NK-92 (cell line): Measurements from ENCODE around the gene KCTD15.

ENCODE experiments used
- DNase-seq: peaks from one replicate; lab custom pipeline; 2025; ENCODE audit not compliant: unreplicated experiment; lab: John Stamatoyannopoulos, UW

KCTD15 gene

DNA sequence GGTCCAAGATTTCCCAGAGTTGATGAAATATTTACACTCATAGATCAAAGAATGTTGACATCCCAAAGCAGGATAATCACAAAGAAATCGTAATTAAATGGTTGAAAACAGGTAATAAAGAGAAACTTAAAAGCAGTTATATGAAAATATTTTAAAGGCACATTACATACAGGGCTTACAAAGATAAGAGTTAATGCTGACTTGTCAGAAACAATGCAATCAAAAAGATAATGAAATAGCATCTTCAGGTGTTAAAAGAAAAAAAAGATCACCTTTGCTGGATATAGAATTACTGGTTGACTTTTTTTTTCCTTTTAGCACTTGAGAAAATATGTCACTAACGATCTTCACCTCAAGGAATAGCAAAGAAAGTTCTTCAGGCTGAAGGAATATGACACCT, 48.8 kb downstream of the KCTD15 start:
- DNase-seq: no peak

DNA sequence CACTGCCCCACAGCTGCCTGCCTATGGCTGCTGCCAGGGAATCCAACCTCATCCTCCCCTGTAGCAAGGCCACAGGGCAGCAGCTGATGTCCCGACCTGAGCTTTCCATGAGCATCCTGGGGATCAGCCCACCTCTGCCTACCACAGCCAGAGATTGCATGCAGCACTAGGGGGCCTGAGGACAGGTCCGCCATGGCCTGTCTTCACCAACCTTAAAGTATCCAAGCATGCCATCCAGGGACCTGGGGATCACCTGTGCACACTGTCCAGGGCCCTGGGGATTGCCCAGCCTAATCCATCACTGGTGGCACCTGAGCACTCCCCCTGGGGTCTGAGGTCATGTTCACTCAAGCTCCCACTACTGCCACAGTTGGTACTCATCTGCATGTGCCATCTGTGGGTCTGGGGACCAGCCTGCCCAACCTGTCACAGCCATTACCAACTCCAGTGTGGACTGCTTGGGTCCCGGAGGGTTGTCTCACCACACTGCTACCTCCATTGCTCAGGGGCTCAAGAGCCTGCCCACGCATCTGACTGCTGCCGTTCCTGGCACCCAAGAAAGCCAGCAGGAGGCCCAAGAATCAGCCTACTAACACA, 53.0 kb downstream of the KCTD15 start:
- no peak for DNase-seq

DNA sequence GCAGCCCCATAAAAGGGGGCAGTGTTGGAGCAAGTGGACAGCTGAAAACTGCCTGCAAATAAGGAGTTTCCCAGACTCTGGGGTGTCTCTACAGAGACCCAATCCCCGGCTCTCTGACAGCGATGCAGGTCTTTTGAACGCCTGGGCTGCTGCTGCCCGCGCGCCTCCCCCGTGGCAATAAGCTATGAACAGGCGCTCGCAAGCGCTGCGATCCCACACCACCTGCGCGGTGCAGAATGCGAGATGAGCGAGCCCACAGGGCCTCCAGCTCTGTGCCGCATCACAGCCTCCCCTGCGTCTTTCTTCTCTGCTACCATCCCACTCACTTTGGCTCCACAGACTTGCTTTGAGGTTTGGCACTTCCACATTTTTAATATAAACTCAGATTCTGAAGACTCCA, 62.3 kb downstream of the KCTD15 start:
- DNase-seq: no peak

DNA sequence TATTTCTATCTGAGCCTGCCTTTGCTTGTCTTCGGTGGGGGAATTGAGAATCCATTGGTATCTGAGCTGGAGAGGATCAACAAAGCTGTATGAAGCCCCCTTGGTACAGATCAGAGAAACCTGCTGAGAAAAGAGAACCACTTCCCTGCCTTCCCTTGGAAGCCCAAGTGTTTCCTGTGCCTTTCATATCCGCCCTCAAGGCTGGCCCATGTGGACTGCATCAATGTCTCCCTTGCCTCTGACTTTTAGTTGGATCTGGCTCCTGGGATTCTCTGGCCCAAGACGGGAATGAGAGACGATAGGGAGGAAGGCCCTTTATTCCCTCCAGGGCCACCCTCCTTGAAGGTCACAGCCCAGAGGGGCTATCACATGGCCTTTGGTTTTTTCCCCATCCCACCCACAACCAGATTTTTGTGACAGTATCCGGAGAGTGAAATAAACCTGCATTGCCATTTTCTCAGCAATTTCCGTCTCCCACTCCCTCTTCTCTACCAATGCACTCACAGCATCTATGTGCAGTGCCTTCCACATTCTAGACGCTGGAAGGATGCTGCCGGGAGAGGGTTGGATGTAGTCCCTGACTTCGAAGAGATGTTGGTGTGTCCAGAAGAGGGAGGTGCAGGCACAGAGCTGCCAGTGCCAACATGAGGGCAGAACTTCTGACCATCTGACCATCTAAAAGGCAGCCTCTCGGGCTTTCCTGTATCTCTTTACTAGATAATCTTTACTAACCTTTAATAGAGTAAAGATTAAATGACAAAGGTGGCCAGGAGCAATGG, 63.8 kb downstream of the KCTD15 start:
- no peak for DNase-seq

DNA sequence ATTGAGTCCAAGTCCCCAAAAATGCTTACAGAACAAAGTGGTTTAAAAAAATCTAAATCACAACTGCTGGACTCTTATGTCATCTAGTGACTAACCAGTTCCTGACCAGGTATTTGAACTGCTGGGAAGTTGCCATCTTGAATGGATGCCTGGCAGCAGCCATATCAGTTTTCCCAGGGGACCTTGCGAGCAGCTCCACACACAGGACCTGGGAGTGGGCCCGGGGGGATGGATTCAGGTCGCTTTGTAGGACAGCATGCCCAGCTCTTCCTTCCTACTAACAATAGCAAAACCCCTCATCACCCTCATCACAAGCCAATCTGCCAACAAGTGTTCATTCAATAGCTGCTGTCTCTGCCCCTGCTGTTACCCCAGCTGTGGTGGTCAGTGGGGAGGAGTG, 65.3 kb downstream of the KCTD15 start:
- no peak for DNase-seq

DNA sequence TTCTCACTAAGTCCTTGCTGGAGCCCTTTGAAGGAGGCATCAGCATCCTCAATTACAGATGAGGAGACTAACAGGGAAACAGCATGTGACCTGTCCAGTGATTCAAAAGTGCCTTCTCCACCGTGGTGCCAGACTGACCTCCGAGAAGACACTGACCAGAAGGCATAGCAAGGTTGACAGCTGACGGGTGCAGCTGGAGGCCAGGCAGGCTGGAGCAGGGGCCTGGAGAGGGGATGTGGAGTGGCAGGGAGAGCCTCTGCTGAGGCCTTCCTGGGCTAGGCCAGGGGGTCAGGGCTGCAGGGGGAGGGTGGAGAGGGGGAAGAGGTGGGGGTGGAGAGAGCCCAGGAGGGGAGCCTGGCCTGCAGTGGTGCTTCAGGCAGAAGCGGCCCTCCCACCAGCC, 66.3 kb downstream of the KCTD15 start:
- DNase-seq: no peak

DNA sequence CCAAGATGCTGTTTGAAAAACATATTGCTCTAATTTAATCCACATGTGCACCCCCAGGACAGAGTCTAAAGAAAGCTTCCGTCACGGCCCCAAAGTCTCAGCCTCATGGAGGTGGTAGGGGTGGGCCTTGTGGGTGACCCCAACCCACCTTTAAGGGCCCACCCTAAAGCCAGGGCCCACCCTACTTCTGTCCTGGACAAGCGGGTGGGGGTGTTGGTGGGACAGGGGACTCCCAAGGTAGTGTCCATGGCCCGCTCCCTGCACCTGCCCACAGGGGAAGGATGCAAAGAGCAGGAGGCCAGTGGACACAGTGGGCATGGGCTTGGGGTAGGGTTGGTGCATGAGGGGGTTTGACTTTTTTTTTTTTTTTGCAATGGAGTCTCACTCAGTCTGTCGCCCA, 66.8 kb downstream of the KCTD15 start:
- DNase-seq: no peak

DNA sequence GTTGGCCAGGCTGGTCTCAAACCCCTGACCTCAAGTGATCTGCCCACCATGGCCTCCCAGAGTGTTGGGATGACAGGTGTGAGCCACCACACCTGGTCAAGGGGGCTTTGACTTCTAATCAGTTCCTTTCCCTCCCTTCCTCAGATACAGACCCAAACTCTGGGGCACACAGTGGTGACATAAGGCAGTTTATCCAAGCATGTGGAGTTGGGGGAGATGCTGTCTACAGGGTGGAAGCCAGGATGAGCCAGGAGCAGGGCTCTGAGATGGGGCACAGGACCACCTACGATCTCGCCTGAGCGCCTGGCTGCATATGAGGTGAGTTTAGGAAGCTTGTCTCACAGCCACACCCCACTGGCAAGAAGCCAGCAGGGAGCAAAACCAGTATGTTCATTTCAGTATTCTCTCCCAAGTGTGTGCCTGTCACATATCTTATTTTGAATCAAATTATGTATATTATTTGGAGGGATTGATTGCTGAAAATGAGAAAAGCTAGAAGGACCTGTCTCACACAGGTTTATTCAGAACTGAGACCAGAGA, 67.7 kb downstream of the KCTD15 start:
- no peak for DNase-seq

DNA sequence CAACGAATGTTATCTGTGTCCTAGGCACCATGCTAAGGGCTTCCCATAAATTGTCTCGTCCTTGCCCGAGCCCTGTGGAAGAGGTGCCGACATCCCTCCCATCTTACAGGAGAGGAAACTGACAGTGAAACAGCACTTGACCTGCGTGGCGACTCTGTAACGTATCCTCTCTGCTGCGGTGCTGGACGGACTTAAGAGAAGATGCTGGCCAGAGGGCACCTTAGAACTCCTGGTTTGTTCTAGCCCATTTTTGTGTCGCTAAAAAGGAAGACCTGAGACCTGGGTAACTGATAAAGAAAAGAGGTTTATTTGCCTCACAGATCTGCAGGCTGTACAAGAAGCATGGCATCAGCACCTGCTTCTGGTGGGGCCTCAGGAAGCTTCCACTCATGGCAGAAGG, 68.6 kb downstream of the KCTD15 start:
- no peak for DNase-seq
